ENCODE data around the gene PLPP3.

The PLPP3 gene

GRCh38 chr1:56577406-56578137 is 1.8 kb downstream of the PLPP3 start:
- DNase-seq (ENCODE audit: extremely low spot score, insufficient read length, low read depth) (no peak), FAIRE-seq (no peak)

- FAIRE-seq, result no peak
- DNase-seq (ENCODE audit: extremely low spot score, insufficient read length, low read depth), result no peak
Measured at GRCh38 chr1:56576880-56577405, 2.4 kb downstream of the PLPP3 start.

- FAIRE-seq, result no peak
- no peak for DNase-seq (ENCODE audit: extremely low spot score, insufficient read length, low read depth)
Measured at GRCh38 chr1:56575865-56576264, 3.5 kb downstream of the PLPP3 start.

GRCh38 chr1:56574794-56575193 is 4.6 kb downstream of the PLPP3 start:
- no peak for FAIRE-seq
- no peak for DNase-seq (ENCODE audit: extremely low spot score, insufficient read length, low read depth)

- FAIRE-seq, result no peak
- DNase-seq (ENCODE audit: extremely low spot score, insufficient read length, low read depth), result no peak
Measured at GRCh38 chr1:56573311-56573710, 6.1 kb downstream of the PLPP3 start.

GRCh38 chr1:56572334-56573050 is 6.9 kb downstream of the PLPP3 start:
- no peak for DNase-seq (ENCODE audit: extremely low spot score, insufficient read length, low read depth)

GRCh38 chr1:56571448-56571847 is 7.9 kb downstream of the PLPP3 start:
- DNase-seq (ENCODE audit: extremely low spot score, insufficient read length, low read depth), result no peak
- FAIRE-seq, result no peak

More at GRCh38 chr1:56572334-56573050, 6.9 kb downstream of the PLPP3 start:
- no peak for FAIRE-seq

- DNase-seq (ENCODE audit: extremely low spot score, insufficient read length, low read depth), result no peak
- FAIRE-seq, result no peak
Measured at GRCh38 chr1:56570924-56571372, 8.4 kb downstream of the PLPP3 start.

- DNase-seq (ENCODE audit: extremely low spot score, insufficient read length, low read depth), result no peak
- no peak for FAIRE-seq
Measured at GRCh38 chr1:56569661-56570060, 9.7 kb downstream of the PLPP3 start.

GRCh38 chr1:56566994-56567393 is 12.4 kb downstream of the PLPP3 start:
- DNase-seq (ENCODE audit: extremely low spot score, insufficient read length, low read depth) (no peak), FAIRE-seq (no peak)

- DNase-seq (ENCODE audit: extremely low spot score, insufficient read length, low read depth) (no peak), FAIRE-seq (no peak)
Measured at GRCh38 chr1:56566061-56566744, 13.2 kb downstream of the PLPP3 start.

GRCh38 chr1:56564615-56565014 is 14.7 kb downstream of the PLPP3 start:
- FAIRE-seq (no peak), DNase-seq (ENCODE audit: extremely low spot score, insufficient read length, low read depth) (no peak)

- no peak for DNase-seq (ENCODE audit: extremely low spot score, insufficient read length, low read depth)
- no peak for FAIRE-seq
Measured at GRCh38 chr1:56563568-56563967, 15.8 kb downstream of the PLPP3 start.

GRCh38 chr1:56562891-56563452 is 16.4 kb downstream of the PLPP3 start:
- DNase-seq (ENCODE audit: extremely low spot score, insufficient read length, low read depth) (no peak), FAIRE-seq (no peak)

- DNase-seq (ENCODE audit: extremely low spot score, insufficient read length, low read depth) (no peak), FAIRE-seq (no peak)
Measured at GRCh38 chr1:56561227-56562019, 17.9 kb downstream of the PLPP3 start.

- FAIRE-seq, result no peak
- no peak for DNase-seq (ENCODE audit: extremely low spot score, insufficient read length, low read depth)
Measured at GRCh38 chr1:56557746-56558145, 21.6 kb downstream of the PLPP3 start.

GRCh38 chr1:56555448-56555847 is 23.9 kb downstream of the PLPP3 start:
- FAIRE-seq (no peak), DNase-seq (ENCODE audit: extremely low spot score, insufficient read length, low read depth) (no peak)

- no peak for FAIRE-seq
Measured at GRCh38 chr1:56553046-56553445, 26.3 kb downstream of the PLPP3 start.

GRCh38 chr1:56552349-56552748 is 27.0 kb downstream of the PLPP3 start:
- DNase-seq (ENCODE audit: extremely low spot score, insufficient read length, low read depth) (no peak), FAIRE-seq (no peak)

More at GRCh38 chr1:56553046-56553445, 26.3 kb downstream of the PLPP3 start:
- DNase-seq (ENCODE audit: extremely low spot score, insufficient read length, low read depth), result no peak

GRCh38 chr1:56551691-56552090 is 27.7 kb downstream of the PLPP3 start:
- DNase-seq (ENCODE audit: extremely low spot score, insufficient read length, low read depth) (no peak), FAIRE-seq (no peak)

All from GM18507 (cell line).